Fibroblast of lung (primary cell): ENCODE data around the gene DRC7. TPM values are rescaled to one million over a fixed set of nuclear protein-coding genes. Genes with fewer than 3 reads are reported as not detected.

Experiments used
- DNase-seq, 2 donors: peaks; one replicate each; pipeline versions ENCODE4 v3.0.0 to v3.0.0-alpha.2; 2010; ENCODE audit warnings: low read depth in 2 of 2
- H2AFZ ChIP-seq: 2 replicates; pipeline ENCODE4 v1.5.1; 2012; ENCODE audit warnings: low read length, control low read depth, inconsistent platforms
- H3K27ac ChIP-seq: 2 replicates; pipeline ENCODE4 v1.5.1; 2011; ENCODE audit warnings: low read length, control low read depth; ENCODE audit not compliant: insufficient read depth
- H3K27me3 ChIP-seq: 2 replicates; pipeline ENCODE4 v1.5.1; 2011; ENCODE audit warnings: mild to moderate bottlenecking, low read length; ENCODE audit not compliant: control insufficient read depth, insufficient read depth
- H3K36me3 ChIP-seq: 2 replicates; pipeline ENCODE4 v1.5.1; 2011; ENCODE audit warnings: low read length; ENCODE audit not compliant: control insufficient read depth, insufficient read depth
- H3K4me1 ChIP-seq: 2 replicates; pipeline ENCODE4 v1.5.1; 2011; ENCODE audit warnings: low read length; ENCODE audit not compliant: control insufficient read depth, insufficient read depth; ENCODE audit errors: extremely low read depth
- H3K4me2 ChIP-seq: 2 replicates; pipeline ENCODE4 v1.5.1; 2011; ENCODE audit warnings: low read length, control low read depth; ENCODE audit not compliant: insufficient read depth; ENCODE audit errors: extremely low read depth
- H3K4me3 ChIP-seq, 4 experiments: fragments of 200-600 bp in 1 of 4; sonication (generic) in 1 of 4; replicated peaks in 1 of 4; 2 replicates each; pipeline ENCODE4 v1.5.1; 2011 to 2016; ENCODE audit warnings: low read length in 4 of 4, low read depth in 3 of 4, mild to moderate bottlenecking in 3 of 4, control low read depth in 2 of 4, inconsistent platforms in 1 of 4, mixed read lengths in 1 of 4; ENCODE audit not compliant: insufficient read depth in 1 of 4; ENCODE audit errors: control extremely low read depth in 1 of 4
- H3K79me2 ChIP-seq: 2 replicates; pipeline ENCODE4 v1.5.1; 2012; ENCODE audit warnings: mild to moderate bottlenecking, low read length, inconsistent platforms; ENCODE audit not compliant: control insufficient read depth, insufficient read depth
- H3K9ac ChIP-seq: 2 replicates; pipeline ENCODE4 v1.5.1; 2011; ENCODE audit warnings: mild to moderate bottlenecking, low read length, control low read depth; ENCODE audit not compliant: insufficient read depth
- H3K9me3 ChIP-seq: 2 replicates; pipeline ENCODE4 v1.5.1; 2012; ENCODE audit warnings: low read depth, low read length; ENCODE audit not compliant: control insufficient read depth, insufficient read depth
- H4K20me1 ChIP-seq: 2 replicates; pipeline ENCODE4 v1.5.1; 2011; ENCODE audit warnings: low read length; ENCODE audit not compliant: control insufficient read depth, insufficient read depth; ENCODE audit errors: extremely low read depth
- EZH2 ChIP-seq: IDR thresholded peaks from 2 replicates; pipeline ENCODE4 v1.5.1; 2012; ENCODE audit warnings: low read length, control low read depth, mild to moderate bottlenecking; ENCODE audit errors: missing control alignments
- polyA plus RNA-seq, 2 donors: library from polyadenylated mRNA; depleted of rRNA in 1 of 2; stranded (reverse) in 1 of 2; unstranded in 1 of 2; fragments of >200 nt; gene quantifications; 2 replicates each; pipeline ENCODE4 v1.2.1, GENCODE V29; 2011 to 2012; ENCODE audit warnings: missing spikeins in 1 of 2
- total RNA-seq: library from RNA; depleted of rRNA; stranded (reverse); fragments of >200 nt; gene quantifications from 2 replicates; pipeline ENCODE4 v1.2.1, GENCODE V29; 2014
- TF ChIP-seq, protein P1 (sequence below), 2 donors: IDR thresholded peaks in 1 of 2; conservative IDR thresholded peaks in 1 of 2; 1 replicate in 1 of 2; 2 replicates in 1 of 2; pipeline ENCODE4 v1.5.1; 2011 to 2012; ENCODE audit warnings: low read length in 2 of 2, control low read depth in 1 of 2, inconsistent platforms in 1 of 2, low read depth in 1 of 2, mild to moderate bottlenecking in 1 of 2

The DRC7 gene
- total and polyA plus RNA-seq, 2 donors (not counting 1 experiment from before 2014, with no cell fraction given): not detected

DNA sequence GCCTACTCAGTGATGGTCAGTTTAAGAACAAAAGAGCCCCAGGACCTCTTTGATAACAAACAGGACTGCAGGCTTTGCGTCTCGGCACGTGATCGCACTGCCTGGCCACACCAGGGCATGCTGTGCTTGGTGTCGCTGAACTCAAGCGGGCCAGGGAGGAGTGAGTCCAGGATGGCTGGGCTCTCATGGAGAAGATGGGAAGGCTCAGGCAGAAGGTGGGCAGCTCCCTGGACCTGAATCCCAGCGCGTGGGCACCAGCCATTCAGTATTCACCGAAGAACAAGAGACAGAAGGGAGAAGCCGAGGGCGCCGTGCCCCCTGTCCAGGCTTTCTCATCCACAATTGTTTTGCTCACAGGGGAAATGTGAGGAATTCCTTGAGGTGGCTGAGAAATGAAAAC lies 52.9 kb downstream of the DRC7 start:
- H4K20me1 ChIP-seq: no peaks in the 10 kb centered on the region
- no peak overlapping the region for H3K4me2 ChIP-seq
- H3K27ac ChIP-seq: no peak overlapping the region
- no peak overlapping the region for H3K9ac ChIP-seq
- H3K4me1 ChIP-seq: no peaks in the 10 kb centered on the region
- H3K27me3 ChIP-seq: no peaks in the 10 kb centered on the region
- no peaks in the 10 kb centered on the region for H3K36me3 ChIP-seq
- TF ChIP-seq EZH2: no peak
- no peak overlapping the region for H3K4me3 ChIP-seq
- no peak overlapping the region for H2AFZ ChIP-seq
- DNase-seq: no peak
- no peaks in the 10 kb centered on the region for H3K9me3 ChIP-seq
- no peaks in the 10 kb centered on the region for H3K79me2 ChIP-seq

- Histone ChIP-seq H3K9ac (no peak overlapping the region), H3K4me1 (no peaks in the 10 kb centered on the region), H3K4me3 (no peak overlapping the region), H3K9me3 (no peaks in the 10 kb centered on the region), H3K27me3 (no peaks in the 10 kb centered on the region), H2AFZ (no peak overlapping the region), H3K79me2 (no peaks in the 10 kb centered on the region), H3K27ac (no peak overlapping the region), H4K20me1 (no peaks in the 10 kb centered on the region), H3K36me3 (no peaks in the 10 kb centered on the region), H3K4me2 (no peak overlapping the region)
- no peak for DNase-seq
- TF ChIP-seq, protein P1, sequence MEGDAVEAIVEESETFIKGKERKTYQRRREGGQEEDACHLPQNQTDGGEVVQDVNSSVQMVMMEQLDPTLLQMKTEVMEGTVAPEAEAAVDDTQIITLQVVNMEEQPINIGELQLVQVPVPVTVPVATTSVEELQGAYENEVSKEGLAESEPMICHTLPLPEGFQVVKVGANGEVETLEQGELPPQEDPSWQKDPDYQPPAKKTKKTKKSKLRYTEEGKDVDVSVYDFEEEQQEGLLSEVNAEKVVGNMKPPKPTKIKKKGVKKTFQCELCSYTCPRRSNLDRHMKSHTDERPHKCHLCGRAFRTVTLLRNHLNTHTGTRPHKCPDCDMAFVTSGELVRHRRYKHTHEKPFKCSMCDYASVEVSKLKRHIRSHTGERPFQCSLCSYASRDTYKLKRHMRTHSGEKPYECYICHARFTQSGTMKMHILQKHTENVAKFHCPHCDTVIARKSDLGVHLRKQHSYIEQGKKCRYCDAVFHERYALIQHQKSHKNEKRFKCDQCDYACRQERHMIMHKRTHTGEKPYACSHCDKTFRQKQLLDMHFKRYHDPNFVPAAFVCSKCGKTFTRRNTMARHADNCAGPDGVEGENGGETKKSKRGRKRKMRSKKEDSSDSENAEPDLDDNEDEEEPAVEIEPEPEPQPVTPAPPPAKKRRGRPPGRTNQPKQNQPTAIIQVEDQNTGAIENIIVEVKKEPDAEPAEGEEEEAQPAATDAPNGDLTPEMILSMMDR (conservative IDR thresholded peaks at IDR 0.05 in 1 of 2, IDR thresholded peaks at IDR 0.05 in 1 of 2; ENCODE audit: low read depth in 1 of 2, low read length in 2 of 2): no peak
- no peak for TF ChIP-seq EZH2
Measured at GRCh38 chr16:57747996-57748395, 53.4 kb downstream of the DRC7 start.

GRCh38 chr16:57748596-57748995 lies 54.0 kb downstream of the DRC7 start:
- H3K27me3 ChIP-seq: no peaks in the 10 kb centered on the region
- H3K9ac ChIP-seq: no peak overlapping the region
- no peak overlapping the region for H2AFZ ChIP-seq
- H3K4me2 ChIP-seq: no peak overlapping the region
- H3K9me3 ChIP-seq: no peaks in the 10 kb centered on the region
- DNase-seq: no peak
- TF ChIP-seq, protein P1 (conservative IDR thresholded peaks at IDR 0.05 in 1 of 2, IDR thresholded peaks at IDR 0.05 in 1 of 2; ENCODE audit: low read depth in 1 of 2, low read length in 2 of 2): no peak
- no peak for TF ChIP-seq EZH2
- peaks cover 2% of the 10 kb centered on the region for H3K36me3 ChIP-seq
- no peaks in the 10 kb centered on the region for H3K79me2 ChIP-seq
- H4K20me1 ChIP-seq: no peaks in the 10 kb centered on the region
- H3K4me1 ChIP-seq: no peaks in the 10 kb centered on the region
- H3K4me3 ChIP-seq: no peak overlapping the region
- H3K27ac ChIP-seq: no peak overlapping the region
